ENCODE results near the gene MRTFB.

- TF ChIP-seq, protein P1, sequence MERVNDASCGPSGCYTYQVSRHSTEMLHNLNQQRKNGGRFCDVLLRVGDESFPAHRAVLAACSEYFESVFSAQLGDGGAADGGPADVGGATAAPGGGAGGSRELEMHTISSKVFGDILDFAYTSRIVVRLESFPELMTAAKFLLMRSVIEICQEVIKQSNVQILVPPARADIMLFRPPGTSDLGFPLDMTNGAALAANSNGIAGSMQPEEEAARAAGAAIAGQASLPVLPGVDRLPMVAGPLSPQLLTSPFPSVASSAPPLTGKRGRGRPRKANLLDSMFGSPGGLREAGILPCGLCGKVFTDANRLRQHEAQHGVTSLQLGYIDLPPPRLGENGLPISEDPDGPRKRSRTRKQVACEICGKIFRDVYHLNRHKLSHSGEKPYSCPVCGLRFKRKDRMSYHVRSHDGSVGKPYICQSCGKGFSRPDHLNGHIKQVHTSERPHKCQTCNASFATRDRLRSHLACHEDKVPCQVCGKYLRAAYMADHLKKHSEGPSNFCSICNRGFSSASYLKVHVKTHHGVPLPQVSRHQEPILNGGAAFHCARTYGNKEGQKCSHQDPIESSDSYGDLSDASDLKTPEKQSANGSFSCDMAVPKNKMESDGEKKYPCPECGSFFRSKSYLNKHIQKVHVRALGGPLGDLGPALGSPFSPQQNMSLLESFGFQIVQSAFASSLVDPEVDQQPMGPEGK (CRISPR knock-in tag; IDR thresholded peaks at IDR 0.05; ENCODE audit: borderline replicate concordance): no peak
- TF ChIP-seq ESRRG (CRISPR knock-in tag; IDR thresholded peaks at IDR 0.05) (no peak), ARNTL (CRISPR knock-in tag; IDR thresholded peaks at IDR 0.05; ENCODE audit: borderline replicate concordance, low read depth) (no peak), CSDC2 (CRISPR knock-in tag; IDR thresholded peaks at IDR 0.05) (no peak), ZC3H10 (CRISPR knock-in tag; IDR thresholded peaks at IDR 0.05) (no peak), SNAI2 (CRISPR knock-in tag; IDR thresholded peaks at IDR 0.05) (no peak), PPARA (CRISPR knock-in tag; IDR thresholded peaks at IDR 0.05; ENCODE audit: borderline replicate concordance) (no peak), ISL1 (CRISPR knock-in tag; IDR thresholded peaks at IDR 0.05) (no peak), ZFP30 (CRISPR knock-in tag; IDR thresholded peaks at IDR 0.05) (no peak), BACH2 (CRISPR knock-in tag; IDR thresholded peaks at IDR 0.05; ENCODE audit: borderline replicate concordance) (no peak), GLIS3 (CRISPR knock-in tag; IDR thresholded peaks at IDR 0.05) (no peak)
These were observed 14.1 kb upstream of the MRTFB start for GRCh38 chr16:14056970-14057369.
